Esophagus squamous epithelium (tissue), 4 donors: ENCODE data around the gene TBX15.

Experiments used
- POLR2A ChIP-seq, 4 donors: fragments of 450-650 bp; IDR thresholded peaks; one replicate each; pipeline ENCODE4 v1.6.1; 2017; ENCODE audit warnings: antibody characterized with exemption in 4 of 4, mild to moderate bottlenecking in 4 of 4, moderate library complexity in 3 of 4
- TF ChIP-seq, protein P1 (sequence below), 6 experiments: fragments of 450-650 bp in 4 of 6; fragments of 200-600 bp in 2 of 6; sonication (generic) in 2 of 6; IDR thresholded peaks; one replicate each; pipeline ENCODE4 v1.5.1; 2016 to 2019; ENCODE audit warnings: antibody characterized with exemption in 6 of 6, mild to moderate bottlenecking in 4 of 6, moderate library complexity in 4 of 6

- TF ChIP-seq, protein P1, sequence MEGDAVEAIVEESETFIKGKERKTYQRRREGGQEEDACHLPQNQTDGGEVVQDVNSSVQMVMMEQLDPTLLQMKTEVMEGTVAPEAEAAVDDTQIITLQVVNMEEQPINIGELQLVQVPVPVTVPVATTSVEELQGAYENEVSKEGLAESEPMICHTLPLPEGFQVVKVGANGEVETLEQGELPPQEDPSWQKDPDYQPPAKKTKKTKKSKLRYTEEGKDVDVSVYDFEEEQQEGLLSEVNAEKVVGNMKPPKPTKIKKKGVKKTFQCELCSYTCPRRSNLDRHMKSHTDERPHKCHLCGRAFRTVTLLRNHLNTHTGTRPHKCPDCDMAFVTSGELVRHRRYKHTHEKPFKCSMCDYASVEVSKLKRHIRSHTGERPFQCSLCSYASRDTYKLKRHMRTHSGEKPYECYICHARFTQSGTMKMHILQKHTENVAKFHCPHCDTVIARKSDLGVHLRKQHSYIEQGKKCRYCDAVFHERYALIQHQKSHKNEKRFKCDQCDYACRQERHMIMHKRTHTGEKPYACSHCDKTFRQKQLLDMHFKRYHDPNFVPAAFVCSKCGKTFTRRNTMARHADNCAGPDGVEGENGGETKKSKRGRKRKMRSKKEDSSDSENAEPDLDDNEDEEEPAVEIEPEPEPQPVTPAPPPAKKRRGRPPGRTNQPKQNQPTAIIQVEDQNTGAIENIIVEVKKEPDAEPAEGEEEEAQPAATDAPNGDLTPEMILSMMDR (IDR thresholded peaks at IDR 0.05) = no peak
- TF ChIP-seq POLR2A (IDR thresholded peaks at IDR 0.05) = no peak
These were observed 5.9 kb downstream of the TBX15 start for GRCh38 chr1:118982266-118982665.
